C1 segment of cervical spinal cord (tissue), 14 donors: ENCODE data around the gene AJAP1.
A peak's percentile ranks its signal among the peaks of the same experiment; 100 is the strongest.

ENCODE experiments used
- DNase-seq, 14 donors: peaks; one replicate each; lab custom pipeline; 2025; lab: John Stamatoyannopoulos, UW

The AJAP1 gene

DNA sequence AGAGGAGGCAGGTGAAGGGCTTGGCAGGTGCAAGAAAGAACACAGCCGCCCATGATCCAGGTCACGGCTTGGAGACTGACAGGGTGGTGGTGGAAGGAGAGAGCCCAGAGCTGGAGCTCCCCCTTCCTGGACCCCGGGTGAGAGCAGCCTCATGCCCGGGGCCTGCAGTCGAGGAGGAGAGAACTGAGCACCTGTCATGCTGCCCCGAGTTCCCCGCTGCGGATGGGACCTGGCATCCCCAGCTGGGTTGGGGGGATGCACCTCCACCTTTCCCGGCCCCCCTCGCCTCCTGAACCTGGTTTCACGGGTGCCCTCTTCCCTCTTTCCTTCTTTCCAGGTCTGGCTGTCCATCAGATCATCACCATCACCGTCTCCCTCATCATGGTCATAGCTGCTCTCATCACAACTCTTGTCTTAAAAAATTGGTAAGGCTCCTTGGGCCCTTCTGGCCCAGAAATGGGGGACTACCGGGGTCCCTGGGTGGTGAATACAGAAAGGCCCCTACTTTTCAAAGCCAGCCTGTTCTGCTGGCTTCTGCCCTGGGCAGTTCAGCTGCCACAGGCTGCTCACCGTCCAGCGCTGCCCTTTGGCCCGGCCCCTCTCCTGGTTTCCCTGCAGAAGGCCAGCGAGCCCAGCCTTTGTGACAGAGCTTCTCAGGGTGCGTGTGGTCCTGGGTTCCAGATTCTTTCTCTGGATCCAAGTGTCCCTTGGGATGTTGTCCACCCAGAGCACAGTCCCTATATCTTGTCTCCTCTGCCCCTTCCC is 115.3 kb downstream of the AJAP1 start:
- DNase-seq = no peak

DNA sequence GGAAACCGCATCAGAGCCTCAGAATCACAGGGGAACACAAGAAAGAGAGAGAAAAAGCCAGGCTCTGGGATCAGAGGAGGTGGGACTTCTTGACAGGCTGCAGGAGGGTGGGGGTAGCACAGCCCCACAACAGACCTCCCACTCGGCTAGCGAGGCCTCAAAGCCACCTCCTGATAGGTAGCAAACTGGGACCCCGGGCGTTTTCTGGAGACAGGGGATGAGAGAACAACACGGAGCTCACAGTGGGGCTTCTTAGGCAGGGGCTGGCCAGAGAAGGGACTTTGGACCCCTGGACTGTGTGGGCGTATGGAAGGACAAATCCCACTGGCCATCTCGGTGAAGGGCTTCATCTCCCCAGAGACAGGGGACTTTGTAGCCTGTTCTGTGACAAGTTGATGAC is 116.3 kb downstream of the AJAP1 start:
- DNase-seq = no peak

DNA sequence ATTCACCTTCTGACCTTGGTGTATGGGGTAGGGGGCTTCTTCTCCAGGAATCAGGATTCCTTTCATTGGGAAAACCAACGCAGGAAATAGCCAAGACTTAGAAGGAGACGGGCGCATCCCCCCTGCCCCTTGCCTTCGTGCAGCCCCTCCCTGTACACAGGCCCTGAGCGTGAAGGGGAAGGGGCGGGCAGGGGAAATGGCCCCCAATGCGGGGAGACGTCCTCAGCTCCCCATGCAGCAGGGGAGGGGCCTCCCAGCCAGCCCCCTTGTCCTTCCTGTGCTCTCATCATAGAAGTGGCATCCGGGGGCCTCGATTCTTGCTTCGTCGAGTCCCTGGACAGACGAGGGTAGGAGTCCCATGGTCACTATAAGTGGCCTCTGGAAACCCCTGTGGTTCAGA is 116.9 kb downstream of the AJAP1 start:
- DNase-seq = no peak

DNA sequence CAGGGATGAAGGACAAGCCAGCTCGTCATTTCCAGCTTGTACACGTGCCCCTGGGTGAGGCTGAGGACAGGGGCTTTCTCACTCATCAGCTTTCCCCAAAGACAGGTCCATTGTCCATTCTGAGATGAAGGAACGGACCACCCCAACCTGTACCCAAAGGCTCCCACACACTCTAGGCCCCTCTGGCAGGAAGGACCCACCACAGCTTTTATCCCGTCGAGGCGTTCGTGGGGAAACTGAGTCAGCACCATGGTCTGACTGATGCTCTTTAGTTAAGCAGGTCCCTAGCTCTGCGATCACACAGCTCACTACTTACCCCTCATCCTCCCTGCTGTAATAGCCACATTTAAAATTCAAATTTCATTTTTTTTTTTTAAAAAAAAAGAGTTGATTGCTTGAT is 117.3 kb downstream of the AJAP1 start:
- DNase-seq = no peak

DNA sequence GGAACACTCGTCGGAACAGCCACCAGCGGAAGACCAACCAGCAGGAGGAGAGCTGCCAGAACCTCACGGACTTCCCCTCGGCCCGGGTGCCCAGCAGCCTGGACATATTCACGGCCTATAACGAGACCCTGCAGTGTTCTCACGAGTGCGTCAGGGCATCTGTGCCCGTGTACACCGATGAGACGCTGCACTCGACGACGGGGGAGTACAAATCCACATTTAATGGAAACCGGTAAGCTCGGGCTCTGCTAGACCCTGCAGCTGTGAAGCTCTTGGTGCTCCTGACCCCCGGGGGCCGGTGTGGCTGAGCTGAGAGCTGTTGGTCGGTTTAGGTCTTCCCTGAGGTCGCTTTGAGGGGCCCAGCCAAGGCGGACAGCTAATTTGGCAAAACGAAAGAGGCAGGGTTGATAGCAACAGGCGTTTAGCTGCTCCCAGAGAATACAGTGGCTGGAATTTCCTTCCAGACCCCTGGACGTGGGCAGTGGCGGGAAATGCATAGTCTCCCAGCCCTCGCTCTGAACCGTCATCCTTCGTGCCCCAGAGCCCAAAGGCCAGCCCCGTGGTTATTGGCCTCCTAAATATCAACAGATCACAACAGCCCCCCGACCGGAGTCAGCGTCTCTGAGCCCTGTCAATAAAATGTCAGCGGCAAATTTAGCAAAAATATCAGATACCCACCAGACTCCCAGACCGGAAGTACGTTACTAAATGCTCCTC is 118.0 kb downstream of the AJAP1 start:
- no peak for DNase-seq

DNA sequence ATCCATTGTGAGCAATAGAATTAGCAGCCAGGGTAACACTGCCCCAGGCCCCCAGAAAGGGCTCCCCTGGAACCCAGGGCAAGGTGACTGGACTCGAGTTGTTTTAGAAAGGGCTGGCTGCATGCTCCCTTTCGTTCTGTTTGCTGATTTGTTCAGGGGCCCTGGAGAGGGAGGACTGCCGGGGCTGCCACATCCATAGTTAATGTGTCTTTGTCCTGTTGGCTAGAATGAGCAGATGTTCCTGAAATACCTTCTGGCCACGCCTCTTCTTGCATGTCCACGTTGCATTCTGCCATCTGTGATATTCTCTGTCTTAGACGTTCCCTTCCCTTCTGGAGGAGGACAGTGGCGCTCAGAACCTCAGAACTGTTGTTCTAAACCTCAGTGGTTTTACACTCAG is 118.8 kb downstream of the AJAP1 start:
- no peak for DNase-seq

DNA sequence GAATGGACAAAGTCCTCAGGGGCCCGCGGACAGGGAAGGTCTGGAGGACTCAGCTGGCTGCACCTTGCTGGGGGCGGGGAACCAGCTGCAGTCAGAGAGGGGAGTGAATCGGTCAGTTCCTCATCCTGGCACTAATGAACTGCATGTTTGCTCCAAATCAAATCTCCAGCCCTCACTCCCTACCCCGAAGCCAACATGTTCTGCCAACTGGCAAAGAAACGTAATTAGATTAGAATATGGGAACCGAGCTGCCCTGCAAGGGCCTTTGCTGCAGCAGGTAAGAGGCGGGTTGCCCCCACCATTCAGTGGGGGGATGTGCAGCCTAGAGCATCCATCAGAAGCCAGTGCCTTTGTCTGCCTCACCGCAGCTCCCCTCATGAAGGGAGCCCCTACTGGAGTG is 121.1 kb downstream of the AJAP1 start:
- DNase-seq = no peak

DNA sequence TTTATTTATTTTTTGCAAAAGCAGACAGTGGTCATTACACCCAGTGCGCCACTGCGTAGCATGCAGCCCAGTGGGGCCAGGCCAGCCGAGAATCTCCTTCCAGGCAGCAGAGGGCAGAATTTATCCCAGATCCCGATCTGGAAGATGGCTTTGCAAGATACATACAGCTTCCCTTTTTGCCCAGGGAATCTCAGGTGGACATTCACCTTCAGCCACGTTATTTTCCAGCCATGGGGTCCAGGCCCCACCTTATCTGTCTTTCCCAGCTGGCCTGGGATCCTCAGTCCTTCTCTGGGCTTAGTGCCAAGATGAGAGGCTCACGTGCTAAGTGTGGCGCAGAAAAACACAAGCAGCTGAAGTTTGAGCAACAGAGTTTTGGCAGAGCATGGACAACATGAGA is 123.6 kb downstream of the AJAP1 start:
- DNase-seq = peak in 9 of 14 donors; percentile 3 to 34 (median 14)

DNA sequence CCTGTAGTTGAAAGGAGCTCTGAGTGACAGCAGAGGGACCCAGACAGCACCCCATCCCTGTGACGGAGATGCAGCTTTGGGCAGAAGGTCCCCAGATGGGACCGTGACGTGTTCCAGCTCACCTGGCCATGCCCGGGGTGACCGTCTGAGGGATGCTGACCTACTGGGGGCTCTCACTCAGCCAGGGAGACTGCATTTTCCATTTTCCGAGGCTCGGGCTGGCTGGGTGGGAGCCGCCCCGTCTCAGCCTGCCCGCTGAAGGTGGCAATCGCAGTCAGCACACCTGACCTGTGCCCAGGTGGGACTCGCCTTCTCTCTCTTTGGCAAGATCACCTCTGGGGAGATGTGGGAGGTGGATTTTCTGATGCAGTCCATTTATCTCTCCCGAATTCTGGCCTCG is 127.2 kb downstream of the AJAP1 start:
- no peak for DNase-seq

DNA sequence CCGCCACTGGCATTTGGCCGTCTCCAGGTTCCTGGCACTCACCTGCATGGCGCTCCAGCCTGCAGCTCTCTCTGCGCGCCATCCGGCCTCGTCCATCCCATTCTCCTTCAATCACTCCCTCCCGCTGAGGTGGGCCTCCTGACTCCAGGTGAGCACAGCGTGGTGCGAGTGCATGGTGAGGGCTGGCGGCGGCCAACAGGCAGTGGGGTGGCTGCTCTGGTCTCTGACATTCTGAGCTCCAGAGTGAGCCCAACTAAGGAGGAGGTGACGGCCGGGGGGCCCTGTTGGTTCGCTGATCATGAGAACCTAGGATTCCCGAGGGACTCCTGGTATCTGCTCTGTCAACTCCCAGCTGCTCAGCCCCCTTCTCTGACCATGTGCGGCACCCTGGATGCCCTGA is 130.4 kb downstream of the AJAP1 start:
- DNase-seq = no peak

DNA sequence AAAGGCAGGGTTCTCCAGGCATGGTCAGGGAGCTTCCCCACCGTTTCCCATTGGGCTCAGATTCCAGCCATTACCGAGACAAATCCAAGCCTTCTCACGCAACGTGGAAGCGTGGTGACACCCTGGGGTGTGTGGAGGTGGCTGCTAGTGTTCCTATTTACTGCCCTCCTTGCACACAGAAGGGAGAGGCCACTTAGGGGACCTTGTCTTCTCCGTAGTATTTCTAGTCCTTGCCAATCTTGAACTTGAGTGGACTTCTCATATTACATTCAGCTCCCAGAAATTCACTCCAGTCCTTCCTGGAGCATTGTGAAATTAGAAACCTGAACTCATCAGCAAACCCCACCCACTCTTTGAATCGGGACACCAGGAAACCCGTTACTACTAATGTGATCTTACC is 131.6 kb downstream of the AJAP1 start:
- DNase-seq = no peak

DNA sequence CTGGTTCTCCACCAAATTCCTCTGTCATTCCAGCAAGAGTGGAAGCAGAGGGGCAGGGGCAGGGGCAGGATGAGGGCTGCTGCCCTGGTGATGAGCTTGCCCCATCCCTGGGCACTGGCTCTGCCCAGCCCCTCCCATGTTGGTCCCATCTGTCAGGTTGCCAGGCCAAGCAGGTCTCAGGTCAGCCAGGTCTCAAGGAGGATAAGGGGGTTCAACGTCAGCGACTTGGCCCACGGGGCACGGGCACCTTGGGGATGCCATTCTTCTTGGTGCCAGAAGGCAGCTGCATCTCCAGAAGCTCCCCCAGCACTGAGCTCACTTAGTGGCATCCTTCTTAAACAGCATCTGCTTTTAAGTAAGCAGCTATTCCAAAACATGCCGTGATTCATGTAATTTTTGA is 133.1 kb downstream of the AJAP1 start:
- DNase-seq = no peak

DNA sequence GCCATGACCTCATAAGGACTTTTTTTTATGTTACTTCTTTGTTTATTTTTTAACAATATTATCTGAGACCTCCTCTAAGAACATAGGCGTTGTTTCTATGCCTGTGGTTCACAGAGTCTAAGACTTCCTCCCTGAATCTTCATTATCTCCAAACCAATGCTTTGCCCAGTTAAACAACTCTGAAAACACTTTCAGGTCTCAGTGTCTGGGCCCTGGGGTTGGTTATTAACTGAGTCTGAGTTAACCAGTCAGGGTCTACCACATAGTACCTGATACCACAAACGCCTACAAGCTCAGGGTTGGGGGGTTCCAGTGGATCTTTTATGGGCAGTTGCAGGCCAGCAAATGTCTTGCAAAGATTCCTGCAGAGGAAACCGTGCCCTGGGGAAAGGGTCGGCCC is 138.2 kb downstream of the AJAP1 start:
- DNase-seq = no peak

DNA sequence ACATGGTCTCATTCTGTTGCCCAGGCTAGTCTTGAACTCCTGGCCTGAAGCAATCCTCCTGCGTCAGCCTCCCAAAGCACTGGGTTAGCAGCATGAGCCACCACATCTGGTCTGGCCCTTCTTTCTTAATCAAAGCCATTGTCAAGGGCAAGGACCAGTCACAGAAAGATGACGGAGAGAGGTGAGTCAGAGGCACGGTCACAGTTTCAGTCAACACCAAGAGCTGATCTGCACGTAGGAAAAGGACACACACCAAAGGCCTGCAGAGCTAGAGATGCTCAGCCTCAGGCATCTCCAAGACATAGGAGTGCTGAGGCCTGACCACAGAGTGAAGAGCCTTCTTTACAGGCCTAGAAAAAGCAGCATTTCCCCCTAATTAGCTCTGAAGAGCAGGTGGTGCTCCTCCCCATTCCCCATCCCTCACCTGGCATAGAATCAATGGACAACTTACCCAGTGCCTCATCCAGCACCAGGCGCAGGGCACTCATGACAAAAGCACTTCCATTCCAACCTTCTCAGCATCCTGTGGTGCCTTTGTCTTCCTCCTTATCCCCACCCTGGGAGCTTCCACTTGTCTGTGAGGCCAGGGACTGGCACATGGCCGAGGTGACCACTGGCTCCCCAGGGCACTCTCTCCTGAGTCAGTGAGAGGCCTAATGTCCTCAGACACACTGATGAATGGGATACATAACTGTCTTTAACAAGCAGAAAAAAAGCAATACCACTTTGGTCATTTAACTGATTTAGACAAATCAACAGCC is 139.8 kb downstream of the AJAP1 start:
- no peak for DNase-seq

DNA sequence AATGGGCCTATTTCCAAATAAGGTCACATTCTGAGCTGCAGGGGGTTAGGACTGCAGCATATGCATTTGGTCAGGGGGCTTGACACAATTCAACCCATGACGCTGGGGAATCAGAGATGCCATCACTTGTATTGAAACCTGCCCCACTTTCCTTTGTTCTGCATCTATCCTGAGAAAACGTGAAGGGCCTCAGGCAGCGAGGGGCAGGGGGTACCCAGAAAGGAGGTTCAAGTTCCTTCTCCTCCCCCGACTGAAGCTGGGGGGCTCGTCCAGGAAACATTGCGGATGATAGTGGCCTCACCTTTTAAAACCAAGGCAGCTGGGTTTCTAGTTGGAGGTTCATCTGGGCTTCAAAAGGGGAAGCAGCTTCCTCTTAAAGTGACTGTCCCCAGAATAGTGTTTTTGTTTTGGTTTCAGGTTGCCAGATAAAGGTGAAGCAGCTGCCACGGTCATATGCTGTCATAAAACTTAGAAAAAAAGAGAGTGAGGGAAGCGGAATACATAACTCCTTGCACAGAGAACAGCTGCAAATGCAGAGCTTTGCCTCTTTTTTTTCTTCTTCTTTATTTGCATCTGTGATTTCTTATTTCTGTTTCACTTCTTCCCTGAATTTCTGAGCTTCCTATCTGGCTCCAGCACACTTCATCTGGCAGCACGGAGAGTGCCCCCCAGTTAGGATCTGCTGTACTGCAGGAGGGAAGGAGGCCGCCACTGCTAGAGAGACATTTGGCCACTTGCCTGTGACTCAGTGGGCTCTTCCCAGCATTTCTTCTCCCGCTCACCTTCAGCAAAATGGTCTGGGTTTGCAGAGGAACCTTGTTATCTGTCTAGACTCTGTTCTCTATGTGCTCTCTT is 142.0 kb downstream of the AJAP1 start:
- DNase-seq = no peak

DNA sequence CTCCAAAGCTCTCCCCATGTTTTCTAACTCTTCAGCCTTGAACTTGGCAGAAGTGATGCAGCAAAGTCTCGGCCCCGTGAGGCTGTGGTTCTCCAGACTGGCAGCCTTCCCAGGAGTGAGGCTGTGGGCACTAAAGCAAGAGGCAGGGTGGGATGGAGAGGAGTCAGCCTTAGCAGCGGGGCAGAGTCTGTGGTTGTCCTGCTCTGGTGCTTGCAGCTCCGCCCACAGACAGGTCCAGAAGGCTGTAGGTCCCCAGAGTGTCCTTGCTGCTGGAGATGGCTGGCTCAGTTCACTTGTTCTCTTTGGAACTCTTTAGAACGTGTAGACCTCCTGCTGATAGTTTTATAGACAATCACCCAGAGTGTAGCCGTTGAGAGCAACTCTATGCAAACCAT is 142.6 kb downstream of the AJAP1 start:
- no peak for DNase-seq

DNA sequence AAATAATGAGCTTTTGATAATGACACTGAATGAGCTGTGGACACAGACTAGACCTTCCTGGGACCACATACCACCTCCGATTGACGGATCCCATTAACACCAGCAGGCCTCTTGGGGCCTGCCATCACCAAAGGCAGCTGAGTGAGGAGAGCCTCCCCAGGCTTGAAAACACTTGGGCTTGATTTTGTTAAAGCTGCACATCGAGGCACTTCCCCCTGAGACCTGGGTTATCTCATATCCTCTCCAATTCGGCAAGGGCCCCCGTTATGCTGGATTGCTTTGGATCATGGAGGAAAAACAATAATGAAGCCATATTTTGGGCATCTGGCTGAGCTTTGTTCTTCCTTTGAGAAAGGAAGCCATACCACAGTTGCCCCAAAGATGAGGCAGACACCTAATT is 143.0 kb downstream of the AJAP1 start:
- no peak for DNase-seq

DNA sequence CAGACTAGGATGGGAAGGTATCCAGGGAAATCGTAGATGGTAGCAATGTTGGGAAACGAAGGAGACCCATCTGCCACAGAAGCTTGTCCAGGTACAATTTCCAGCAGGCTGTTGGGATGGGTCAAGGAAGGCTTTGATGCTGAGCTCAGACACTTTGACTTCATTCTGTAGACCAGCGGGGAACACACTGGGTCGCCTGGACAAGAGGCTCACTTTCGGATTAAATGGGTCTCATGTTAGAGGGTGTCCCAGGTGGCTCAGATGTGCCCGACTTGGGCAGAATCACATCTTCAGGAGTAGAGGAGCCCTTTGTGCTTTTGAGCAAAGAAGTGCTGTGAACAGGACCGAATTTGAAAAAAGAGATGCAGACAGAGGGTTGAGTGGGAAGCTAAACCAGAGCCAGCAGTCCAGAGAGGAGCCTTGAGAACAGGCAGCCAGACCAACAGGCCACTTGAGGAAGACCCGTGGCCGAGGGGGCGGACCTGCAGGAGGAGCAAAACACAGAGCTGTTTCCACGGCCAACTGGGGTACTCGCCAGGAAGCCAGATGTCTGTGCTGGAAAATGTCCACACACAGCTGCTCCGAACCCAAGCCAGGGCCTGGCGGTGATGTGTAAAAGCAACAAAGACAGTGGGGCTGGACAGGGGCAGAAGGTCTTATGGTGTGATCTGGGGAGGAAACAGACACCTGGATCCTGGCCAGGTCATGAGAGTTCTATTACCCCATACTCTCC is 146.9 kb downstream of the AJAP1 start:
- peak in 8 of 14 donors; percentile 3 to 46 (median 23) for DNase-seq

DNA sequence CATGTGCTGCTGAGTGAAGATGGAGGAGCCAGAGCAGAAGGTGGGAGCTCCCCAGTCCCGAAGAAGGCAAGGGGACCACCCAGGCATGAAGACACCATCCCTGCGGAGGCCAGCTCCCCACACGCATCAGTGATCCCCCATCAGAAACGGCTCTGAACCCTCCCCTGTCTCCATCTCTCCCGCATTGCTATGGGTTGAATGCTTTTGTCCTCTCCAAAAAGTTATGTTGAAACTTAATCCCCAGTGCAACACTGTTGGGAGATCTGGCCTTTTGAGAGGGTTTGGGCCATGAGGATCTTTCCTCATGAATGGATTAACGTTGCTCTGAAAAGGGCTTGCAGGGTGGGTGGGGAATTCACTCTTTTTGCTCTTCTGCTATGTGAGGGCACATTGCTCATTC is 147.6 kb downstream of the AJAP1 start:
- DNase-seq = no peak

DNA sequence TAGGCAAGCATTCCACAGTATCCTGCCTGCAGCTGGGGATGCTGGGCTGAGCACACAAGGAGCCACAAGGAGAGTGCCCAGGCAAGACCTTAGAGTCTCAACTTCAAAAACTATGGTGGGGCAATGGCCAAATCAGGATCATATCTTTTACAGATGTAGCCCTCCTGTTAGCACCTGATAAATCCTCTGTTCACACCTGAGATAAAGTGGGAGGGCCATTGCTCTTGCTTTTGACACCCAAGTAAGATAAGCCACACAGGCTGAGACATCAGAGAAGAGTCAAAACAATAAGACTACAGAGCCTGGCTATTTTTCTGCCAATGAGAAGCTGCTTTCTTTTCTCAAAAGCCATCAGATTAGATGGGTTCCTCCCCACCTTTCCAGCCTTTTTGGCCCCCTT is 148.9 kb downstream of the AJAP1 start:
- no peak for DNase-seq

DNA sequence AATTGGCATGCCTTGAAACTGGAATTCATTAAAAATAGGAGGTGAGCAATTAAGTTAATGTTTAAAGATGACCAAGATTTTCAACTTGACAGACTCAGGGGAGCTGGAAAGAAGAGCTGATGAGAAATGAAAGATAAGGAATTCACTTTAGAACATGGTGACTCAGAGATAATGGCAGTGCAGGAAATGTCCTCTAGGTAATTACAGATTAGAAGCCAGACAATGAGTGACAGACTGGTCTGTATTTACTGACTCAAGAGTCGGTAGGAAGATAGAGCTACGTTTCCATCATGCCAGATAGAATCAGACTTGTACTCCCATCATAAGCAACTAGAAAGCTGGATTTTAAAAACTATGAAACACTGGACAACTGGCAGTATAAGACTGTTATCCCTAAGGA is 151.6 kb downstream of the AJAP1 start:
- no peak for DNase-seq
